HG03565 (cell line): ENCODE results near the gene GPR21.

Experiments
- ATAC-seq: cut with Tn5 transposase; IDR thresholded peaks from one replicate; pipeline ENCODE4 v1.9.1; 2021; ENCODE audit warnings: mild to moderate bottlenecking, moderate library complexity; ENCODE audit not compliant: unreplicated experiment

The GPR21 gene

GRCh38 chr9:123031963-123032362 lies 1.5 kb upstream of the GPR21 start:
- ATAC-seq: no peak

GRCh38 chr9:123033864-123034601 lies 566 bp downstream of the GPR21 start:
- ATAC-seq: no peak

DNA sequence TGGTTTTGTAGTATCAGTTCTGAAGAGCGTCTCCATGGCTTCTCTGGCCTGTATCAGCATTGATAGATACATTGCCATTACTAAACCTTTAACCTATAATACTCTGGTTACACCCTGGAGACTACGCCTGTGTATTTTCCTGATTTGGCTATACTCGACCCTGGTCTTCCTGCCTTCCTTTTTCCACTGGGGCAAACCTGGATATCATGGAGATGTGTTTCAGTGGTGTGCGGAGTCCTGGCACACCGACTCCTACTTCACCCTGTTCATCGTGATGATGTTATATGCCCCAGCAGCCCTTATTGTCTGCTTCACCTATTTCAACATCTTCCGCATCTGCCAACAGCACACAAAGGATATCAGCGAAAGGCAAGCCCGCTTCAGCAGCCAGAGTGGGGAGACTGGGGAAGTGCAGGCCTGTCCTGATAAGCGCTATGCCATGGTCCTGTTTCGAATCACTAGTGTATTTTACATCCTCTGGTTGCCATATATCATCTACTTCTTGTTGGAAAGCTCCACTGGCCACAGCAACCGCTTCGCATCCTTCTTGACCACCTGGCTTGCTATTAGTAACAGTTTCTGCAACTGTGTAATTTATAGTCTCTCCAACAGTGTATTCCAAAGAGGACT lies 1.5 kb downstream of the GPR21 start:
- ATAC-seq: no peak

GRCh38 chr9:123035791-123036190 lies 2.3 kb downstream of the GPR21 start:
- no peak for ATAC-seq

GRCh38 chr9:123036893-123037545 lies 3.6 kb downstream of the GPR21 start:
- no peak for ATAC-seq

DNA sequence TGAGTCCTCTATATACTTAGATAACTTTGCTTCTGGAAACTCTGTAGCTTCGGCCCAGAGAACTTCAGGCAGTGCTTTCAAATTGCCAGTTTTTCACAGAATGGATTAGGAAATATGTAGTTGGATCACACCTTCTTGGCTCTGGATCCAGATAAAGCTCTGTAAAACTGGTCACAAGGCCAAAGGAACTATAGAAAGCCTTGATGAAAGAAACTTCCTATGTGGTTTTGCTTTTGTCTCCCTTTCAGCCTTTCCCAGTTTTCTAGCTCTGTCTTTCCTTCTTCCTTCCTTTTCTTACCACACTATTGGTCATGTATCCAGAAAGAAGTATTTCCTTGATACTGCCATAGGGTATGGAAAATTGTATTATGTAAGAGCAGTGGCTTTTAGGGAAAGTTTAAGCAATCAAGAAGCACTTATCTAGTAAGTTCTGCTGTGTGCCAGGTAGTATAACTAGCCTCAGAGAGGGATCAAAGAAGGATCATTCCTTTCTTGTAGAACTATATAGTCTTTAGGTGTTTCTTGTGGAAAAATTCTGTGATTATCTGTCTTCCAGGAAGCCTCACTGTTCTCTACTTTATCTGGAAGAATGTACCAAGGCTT lies 6.3 kb downstream of the GPR21 start:
- no peak for ATAC-seq

GRCh38 chr9:123040801-123041200 lies 7.3 kb downstream of the GPR21 start:
- no peak for ATAC-seq

DNA sequence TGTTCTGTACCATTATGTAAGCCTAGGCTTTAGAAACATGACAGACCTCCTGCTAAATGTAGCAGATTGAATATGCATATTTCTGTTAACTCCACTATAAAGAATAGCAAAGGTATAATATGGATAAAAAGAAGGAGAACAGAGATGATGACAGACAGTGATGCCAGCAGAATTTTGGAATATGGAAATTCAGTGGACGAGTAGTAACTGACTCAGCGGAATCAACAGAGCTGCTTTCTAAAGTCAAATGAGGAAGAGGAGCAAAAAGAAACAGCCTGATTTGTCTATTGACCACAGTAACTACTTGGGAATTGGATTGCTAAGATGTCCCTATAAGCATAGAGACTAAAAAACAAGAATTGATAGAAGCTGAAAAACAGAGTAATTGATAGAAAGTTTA lies 8.0 kb downstream of the GPR21 start:
- ATAC-seq: no peak

DNA sequence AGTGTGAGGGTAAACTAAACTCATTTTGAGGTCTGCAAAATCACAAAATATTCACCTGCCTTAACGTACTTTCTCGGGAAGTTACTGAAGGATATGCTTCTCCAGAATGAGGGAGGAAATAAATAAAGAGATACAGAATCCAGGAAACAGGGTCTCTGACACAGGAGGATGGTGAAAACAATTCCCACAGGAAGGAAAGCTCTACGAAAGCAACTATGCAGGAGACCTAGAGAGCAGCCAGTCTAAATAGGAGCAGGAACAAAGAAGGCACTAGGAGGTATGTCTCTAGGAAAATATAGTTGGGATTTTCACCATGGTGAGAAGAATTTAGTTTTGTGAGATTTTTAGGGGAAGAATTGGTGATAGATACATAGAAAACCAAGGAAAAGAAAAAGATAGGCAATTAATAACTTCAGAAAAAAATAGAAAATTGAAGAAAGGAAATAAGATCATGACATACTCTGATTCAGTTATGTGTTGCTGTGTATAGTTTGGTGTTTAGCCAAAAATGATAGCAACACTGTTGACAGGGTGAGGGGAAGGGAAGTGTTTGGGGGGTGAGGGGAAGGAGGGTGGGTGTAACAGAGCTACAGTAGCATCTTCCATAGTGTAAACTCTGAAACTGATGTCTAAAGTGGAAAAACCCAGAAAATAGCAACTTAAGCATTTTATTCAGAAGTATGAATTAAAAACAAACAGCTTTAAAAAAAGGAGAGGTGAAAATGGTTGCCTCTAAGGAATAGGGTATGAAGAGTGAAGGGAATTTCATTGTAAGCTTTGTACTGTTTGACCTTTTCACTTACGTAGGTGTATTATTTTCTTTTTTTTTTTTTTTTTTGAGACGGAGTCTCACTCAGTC lies 9.8 kb downstream of the GPR21 start:
- ATAC-seq: no peak

GRCh38 chr9:123044586-123044985 lies 11.1 kb downstream of the GPR21 start:
- ATAC-seq: no peak

GRCh38 chr9:123046406-123047195 lies 13.1 kb downstream of the GPR21 start:
- ATAC-seq: no peak

GRCh38 chr9:123048748-123049147 lies 15.3 kb downstream of the GPR21 start:
- no peak for ATAC-seq

DNA sequence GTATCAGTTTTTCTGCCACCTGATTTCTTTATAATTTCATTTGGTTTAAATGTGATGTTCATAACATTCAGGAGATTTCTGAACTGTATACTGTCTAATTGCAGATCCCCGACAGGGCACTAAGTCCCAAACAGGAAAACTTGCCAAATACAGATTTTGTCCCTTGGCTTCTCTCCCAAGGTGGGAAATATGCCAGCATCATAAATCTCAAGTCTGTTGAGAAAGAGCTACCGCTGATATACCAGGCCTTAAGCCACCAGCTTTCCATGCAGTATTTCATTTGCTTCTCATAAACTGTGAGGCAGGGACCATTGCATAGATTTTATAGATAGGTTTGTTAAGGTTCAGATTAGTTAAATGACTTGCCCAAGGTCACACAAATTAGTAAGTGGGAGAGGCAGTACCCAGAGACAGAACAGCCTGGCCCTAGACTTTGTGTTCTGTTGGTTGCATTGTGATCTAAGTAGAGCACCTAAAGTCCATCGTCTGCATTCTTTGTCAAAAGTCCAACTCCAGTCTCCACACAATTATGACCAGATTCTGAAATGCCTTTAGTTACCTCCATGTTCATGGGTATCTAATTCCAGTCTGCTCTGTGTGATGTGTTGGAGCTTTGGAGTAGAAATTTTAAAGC lies 16.2 kb downstream of the GPR21 start:
- ATAC-seq: no peak

DNA sequence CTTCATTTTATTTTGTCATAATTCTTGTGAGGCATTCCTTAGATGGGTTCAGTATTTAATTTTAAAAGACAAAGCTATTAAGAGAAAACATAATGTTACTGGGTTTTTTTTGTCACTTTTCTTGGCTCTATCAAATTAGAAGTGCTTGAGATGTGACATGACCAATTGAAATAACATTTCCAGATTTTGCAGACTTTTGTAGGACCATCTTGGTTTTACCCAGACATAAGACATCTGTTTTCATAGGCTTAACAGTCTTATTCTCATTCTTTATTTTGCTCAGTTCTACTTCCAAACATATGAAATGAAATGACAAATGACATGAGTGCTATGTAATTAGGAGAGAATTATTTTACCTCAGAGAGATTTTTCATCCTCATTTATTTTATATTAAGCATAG lies 19.6 kb downstream of the GPR21 start:
- ATAC-seq: no peak

DNA sequence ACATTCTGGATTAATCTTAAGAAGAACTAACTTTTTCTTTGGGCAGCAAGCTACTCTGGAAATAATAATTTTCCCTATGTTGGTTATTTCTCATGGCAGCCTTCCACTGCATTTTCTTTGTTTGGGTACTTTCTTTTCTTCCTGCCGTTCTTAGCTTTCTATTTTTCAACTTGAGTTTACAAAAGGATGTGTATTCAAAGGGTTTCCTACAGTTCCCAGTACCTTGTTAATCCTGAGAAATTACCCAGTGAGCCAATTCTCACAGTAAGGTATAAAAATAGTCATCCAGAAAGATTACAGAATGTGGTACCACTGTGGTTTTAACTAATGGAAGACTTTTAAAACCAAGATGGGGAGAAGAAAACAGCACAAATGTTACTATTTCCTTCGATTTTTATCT lies 20.2 kb downstream of the GPR21 start:
- ATAC-seq: no peak

DNA sequence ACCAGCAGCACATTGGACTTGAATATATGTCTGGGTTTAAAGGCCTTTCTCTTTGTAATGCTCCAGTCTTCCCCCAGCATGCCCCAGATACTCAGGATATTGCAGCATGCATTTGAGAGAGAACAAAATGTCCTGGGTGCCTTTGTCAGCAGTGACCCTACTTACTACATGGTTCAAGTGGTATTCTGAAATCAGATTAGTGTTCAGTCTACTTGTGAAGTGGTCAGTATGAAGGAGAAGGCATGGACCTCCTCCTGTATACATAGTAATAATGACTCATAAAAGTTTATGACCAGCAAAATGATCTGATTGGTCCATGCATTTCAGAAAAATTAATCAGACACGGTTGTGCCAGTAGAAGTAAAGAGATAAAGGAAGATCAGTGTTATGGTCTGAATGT lies 25.4 kb downstream of the GPR21 start:
- ATAC-seq: no peak

GRCh38 chr9:123059472-123060220 lies 26.2 kb downstream of the GPR21 start:
- ATAC-seq: no peak

DNA sequence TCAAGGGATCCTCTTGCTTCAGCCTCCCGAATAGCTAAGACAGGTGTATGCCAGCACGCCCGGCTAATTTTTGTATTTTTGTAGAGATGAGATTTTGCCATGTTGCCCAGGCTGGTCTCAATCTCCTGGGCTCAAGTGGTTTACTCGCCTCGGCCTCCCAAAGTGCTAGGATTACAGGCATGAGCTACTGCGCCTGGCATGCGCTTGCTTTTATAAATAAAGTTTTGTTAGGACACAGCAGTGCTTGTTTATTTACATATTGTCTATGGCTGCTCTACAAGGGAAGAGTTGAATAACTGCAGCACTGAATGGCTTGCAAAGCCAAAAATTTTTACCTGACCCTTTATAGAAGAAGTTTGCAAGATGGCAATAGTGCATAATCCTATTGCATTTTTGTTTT lies 27.7 kb downstream of the GPR21 start:
- no peak for ATAC-seq
